Measurements from ENCODE around the gene RAD51B.

Gene RAD51B

GRCh38 chr14:68470361-68470760, 650.8 kb downstream of the RAD51B start:
- TF ChIP-seq, protein P1, sequence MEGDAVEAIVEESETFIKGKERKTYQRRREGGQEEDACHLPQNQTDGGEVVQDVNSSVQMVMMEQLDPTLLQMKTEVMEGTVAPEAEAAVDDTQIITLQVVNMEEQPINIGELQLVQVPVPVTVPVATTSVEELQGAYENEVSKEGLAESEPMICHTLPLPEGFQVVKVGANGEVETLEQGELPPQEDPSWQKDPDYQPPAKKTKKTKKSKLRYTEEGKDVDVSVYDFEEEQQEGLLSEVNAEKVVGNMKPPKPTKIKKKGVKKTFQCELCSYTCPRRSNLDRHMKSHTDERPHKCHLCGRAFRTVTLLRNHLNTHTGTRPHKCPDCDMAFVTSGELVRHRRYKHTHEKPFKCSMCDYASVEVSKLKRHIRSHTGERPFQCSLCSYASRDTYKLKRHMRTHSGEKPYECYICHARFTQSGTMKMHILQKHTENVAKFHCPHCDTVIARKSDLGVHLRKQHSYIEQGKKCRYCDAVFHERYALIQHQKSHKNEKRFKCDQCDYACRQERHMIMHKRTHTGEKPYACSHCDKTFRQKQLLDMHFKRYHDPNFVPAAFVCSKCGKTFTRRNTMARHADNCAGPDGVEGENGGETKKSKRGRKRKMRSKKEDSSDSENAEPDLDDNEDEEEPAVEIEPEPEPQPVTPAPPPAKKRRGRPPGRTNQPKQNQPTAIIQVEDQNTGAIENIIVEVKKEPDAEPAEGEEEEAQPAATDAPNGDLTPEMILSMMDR (IDR thresholded peaks at IDR 0.05; ENCODE audit: low read depth, low read length), result no peak
- H3K4me3 ChIP-seq (replicated peaks in 1 of 2; ENCODE audit: low read depth in 2 of 2, low read length in 2 of 2), result no peak overlapping the region
- peak in 1 of 2 donors; percentile 58 for DNase-seq (ENCODE audit: low read depth in 2 of 2)

GRCh38 chr14:68471029-68471963, 651.7 kb downstream of the RAD51B start:
- TF ChIP-seq, protein P1 (IDR thresholded peaks at IDR 0.05; ENCODE audit: low read depth, low read length), result no peak
- DNase-seq (ENCODE audit: low read depth in 2 of 2), result no peak
- no peak overlapping the region for H3K4me3 ChIP-seq (replicated peaks in 1 of 2; ENCODE audit: low read depth in 2 of 2, low read length in 2 of 2)

- TF ChIP-seq, protein P1 (IDR thresholded peaks at IDR 0.05; ENCODE audit: low read depth, low read length), result no peak
- DNase-seq (ENCODE audit: low read depth in 2 of 2), result no peak
- H3K4me3 ChIP-seq (replicated peaks in 1 of 2; ENCODE audit: low read depth in 2 of 2, low read length in 2 of 2), result no peak overlapping the region
Measured at GRCh38 chr14:68471964-68472508, 652.5 kb downstream of the RAD51B start.

GRCh38 chr14:68473069-68473468, 653.5 kb downstream of the RAD51B start:
- TF ChIP-seq, protein P1 (IDR thresholded peaks at IDR 0.05; ENCODE audit: low read depth, low read length), result no peak
- DNase-seq (ENCODE audit: low read depth in 2 of 2), result no peak
- no peak overlapping the region for H3K4me3 ChIP-seq (replicated peaks in 1 of 2; ENCODE audit: low read depth in 2 of 2, low read length in 2 of 2)

DNA sequence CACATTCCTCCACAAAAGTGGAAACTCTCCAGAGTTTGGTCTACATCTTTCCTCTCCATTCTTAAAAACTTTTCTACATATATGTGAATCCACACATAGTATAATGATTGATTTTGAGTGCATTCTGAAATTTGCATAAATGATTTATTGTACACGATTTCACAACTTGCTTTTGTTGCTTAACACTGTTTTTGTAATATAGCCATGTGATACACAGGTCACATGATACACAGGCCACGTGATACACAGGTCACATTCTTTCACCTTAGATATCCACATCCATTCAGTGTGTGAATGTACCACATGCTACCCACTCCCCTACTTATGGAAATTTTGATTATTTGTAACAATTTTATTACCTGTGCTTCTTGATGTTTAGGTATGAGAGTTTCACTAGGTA, 654.2 kb downstream of the RAD51B start:
- TF ChIP-seq, protein P1 (IDR thresholded peaks at IDR 0.05; ENCODE audit: low read depth, low read length), result no peak
- peak; percentile 39 to 59 for DNase-seq (ENCODE audit: low read depth in 2 of 2)
- H3K4me3 ChIP-seq (replicated peaks in 1 of 2; ENCODE audit: low read depth in 2 of 2, low read length in 2 of 2), result no peak overlapping the region

DNA sequence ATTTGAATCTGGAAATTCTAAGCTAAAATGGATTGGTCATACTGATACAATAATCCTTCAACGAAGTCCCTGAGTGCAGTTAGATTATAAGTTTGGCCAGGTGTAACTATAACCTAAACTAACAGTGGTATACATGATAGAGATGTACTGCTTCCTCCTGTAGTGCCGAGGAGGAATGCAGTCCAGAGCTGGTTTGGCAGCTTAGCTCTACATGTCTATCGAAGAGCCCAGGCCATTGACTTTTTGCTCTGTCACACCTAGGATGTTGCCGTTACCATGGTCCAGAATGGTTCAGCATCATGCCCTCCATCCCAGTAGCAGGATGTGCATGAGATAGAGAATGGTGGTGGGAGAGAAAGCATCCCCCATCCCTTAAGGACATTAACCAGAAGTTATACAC, 655.2 kb downstream of the RAD51B start:
- H3K4me3 ChIP-seq (replicated peaks in 1 of 2; ENCODE audit: low read depth in 2 of 2, low read length in 2 of 2), result no peak overlapping the region
- TF ChIP-seq, protein P1 (IDR thresholded peaks at IDR 0.05; ENCODE audit: low read depth, low read length), result no peak
- no peak for DNase-seq (ENCODE audit: low read depth in 2 of 2)

Measured in cardiac fibroblast (primary cell).